ENCODE results near the gene TBC1D14. TPM values are rescaled to one million over a fixed set of nuclear protein-coding genes. Genes with fewer than 3 reads are reported as not detected.
A peak's percentile ranks its signal among the peaks of the same experiment; 100 is the strongest.
"Not testable (repeated sequence)": the region's sequence is repeated elsewhere in the genome, so short reads cannot be mapped to it uniquely, and the experiment has no call there.

The TBC1D14 gene
- total RNA-seq, 2 experiments from 2014 or later = 37.1 to 37.3 TPM

DNA sequence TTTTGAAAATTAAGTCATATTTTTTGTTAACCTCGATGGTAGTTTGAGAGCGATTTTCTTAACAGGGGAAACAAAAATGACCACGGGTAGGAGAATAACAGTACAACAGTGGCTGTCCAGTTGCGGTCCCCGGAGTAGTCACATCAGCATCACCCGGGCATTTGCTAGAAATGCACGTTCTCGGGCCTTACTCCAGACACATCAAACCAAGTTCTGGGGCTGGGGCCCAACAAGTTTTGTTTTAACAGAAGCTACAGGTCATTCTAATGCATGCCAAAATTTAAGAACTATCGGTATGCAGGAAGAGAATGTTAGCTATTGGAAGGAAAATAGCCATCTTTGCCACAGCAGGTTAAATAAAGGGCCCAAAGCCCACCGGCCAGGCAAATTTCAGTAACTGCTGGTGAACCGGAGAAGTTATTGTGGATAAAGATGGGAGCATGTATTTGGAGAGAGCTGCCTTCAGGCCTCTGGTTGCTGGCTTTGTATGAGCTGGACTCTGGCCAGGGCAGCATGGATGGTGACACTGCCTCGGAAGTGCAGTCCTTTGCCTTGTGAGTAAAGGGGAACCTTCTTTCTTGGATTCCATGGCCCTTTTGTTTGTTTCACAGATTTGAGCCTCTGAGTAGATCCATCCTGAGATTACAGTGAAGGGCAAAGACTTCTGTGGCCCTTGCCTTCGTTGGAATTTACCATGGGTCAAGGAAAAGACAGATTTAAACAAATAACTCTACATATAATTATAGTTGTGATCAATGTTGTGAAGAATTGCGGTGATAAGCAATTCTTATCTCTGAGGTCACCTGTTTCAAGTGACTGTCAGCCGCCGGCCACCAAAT is 62.1 kb downstream of the TBC1D14 start:
- intact Hi-C loops (cut with micrococcal nuclease) = no loop called here
- POLR2A ChIA-PET = no interaction called here
- Mint-ChIP-seq H3K27me3 (no peaks in the 10 kb centered on the region), H3K36me3 (peaks cover 14% of the 10 kb centered on the region), H3K4me1 (ENCODE audit: low read depth) (peaks cover 8% of the 10 kb centered on the region), H3K4me3 (no peak overlapping the region), H3K9me3 (no peaks in the 10 kb centered on the region), H3K27ac (no peak overlapping the region)
- DNase-seq = no peak
- CTCF ChIA-PET = interaction anchor here (0.8 to 1.1 kb wide), 2 partner anchors 252 to 256 kb away, joined by 3 read pairs; partner anchors contain the start of gene BLOC1S4

DNA sequence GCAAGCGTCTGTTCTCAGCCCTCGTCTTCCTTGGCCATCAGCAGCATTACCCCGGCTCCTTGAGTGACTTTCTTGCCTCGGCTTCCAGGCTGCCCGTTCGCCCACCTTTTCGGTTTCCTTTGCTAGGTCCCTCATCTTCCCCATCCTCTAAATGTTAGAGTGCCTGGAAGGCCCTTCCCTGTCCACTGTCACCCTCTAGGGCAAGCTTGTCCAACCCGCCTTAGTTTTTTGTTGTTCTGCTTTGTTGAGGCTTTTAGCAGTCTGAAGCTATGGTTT is 62.7 kb downstream of the TBC1D14 start:
- POLR2A ChIA-PET = no interaction called here
- H3K27me3 Mint-ChIP-seq = no peaks in the 10 kb centered on the region
- no peaks in the 10 kb centered on the region for H3K9me3 Mint-ChIP-seq
- DNase-seq = no peak
- intact Hi-C loops (cut with micrococcal nuclease) = no loop called here
- H3K27ac Mint-ChIP-seq = no peak overlapping the region
- CTCF ChIA-PET = interaction anchor here (0.8 to 3.4 kb wide), 4 partner anchors 11 to 256 kb away, joined by 3 to 25 read pairs (median 3); partner anchors contain the start of gene BLOC1S4
- H3K36me3 Mint-ChIP-seq = peaks cover 11% of the 10 kb centered on the region
- peaks cover 8% of the 10 kb centered on the region for H3K4me1 Mint-ChIP-seq (ENCODE audit: low read depth)
- H3K4me3 Mint-ChIP-seq = no peak overlapping the region

GRCh38 chr4:6972911-6973310 is 63.3 kb downstream of the TBC1D14 start:
- ChIA-PET POLR2A (no interaction called here), CTCF (interaction anchor here (1.1 to 3.4 kb wide), 7 partner anchors 11 to 96 kb away, joined by 3 to 37 read pairs (median 3); partner anchors contain the start of gene GRPEL1)
- no peak overlapping the region for H3K4me3 Mint-ChIP-seq
- peaks cover 8% of the 10 kb centered on the region for H3K4me1 Mint-ChIP-seq (ENCODE audit: low read depth)
- no peak overlapping the region for H3K27ac Mint-ChIP-seq
- peaks cover 8% of the 10 kb centered on the region for H3K36me3 Mint-ChIP-seq
- intact Hi-C loops (cut with micrococcal nuclease) = no loop called here
- no peaks in the 10 kb centered on the region for H3K9me3 Mint-ChIP-seq
- H3K27me3 Mint-ChIP-seq = no peaks in the 10 kb centered on the region
- no peak for DNase-seq

DNA sequence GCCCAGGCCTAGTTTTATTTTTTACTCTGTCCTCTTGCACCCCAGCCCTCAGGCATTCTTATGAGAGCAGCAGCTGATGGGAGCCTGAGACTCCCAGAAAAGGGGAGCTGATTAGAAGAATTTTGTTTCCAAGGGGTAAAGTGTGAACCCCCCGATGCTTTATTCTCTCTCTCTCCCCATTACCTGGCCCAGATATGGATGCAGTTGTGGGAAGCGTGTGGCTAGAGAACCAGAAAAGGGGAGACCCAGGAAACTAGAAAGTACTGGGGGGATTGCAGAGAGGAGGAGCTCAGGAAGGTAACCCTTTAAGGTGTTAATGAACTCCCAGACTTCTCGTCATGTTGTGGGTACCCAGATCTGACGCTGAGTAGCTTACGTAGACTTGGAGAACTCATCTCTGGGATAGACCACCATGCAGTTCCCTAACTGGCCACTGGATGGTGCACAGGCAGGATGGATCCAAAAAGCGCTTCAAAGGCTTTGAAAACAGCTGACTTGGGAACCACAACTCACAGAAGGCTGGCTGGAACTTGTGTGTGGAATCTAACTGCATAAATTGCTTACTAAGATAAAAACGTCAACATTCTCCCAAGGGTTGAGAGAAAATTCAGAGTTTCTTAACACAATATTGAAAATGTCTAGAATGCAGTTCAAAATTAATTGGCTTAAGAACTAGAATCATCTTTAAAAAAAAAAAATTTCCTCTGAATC is 64.7 kb downstream of the TBC1D14 start:
- ChIA-PET POLR2A (interaction anchor here (0.6 to 1.6 kb wide), 4 partner anchors 8 to 93 kb away, joined by 3 to 7 read pairs (median 4); partner anchors contain the start of gene GRPEL1), CTCF (interaction anchor here (0.6 to 3.4 kb wide), 33 partner anchors 9 to 284 kb away, joined by 3 to 37 read pairs (median 4); partner anchors contain the start of genes GRPEL1, MRFAP1L1 and TBC1D14)
- no peaks in the 10 kb centered on the region for H3K9me3 Mint-ChIP-seq
- peak overlapping the region; percentile 51 for H3K27ac Mint-ChIP-seq
- DNase-seq = peak; percentile 90
- peaks cover 8% of the 10 kb centered on the region for H3K4me1 Mint-ChIP-seq (ENCODE audit: low read depth)
- peaks cover 6% of the 10 kb centered on the region for H3K36me3 Mint-ChIP-seq
- intact Hi-C loops (cut with micrococcal nuclease) = loop anchor here (1.0 kb wide), 2 partner anchors 12 to 96 kb away; no protein-coding TSS in a partner anchor
- no peak overlapping the region for H3K4me3 Mint-ChIP-seq
- no peaks in the 10 kb centered on the region for H3K27me3 Mint-ChIP-seq

- H3K9me3 Mint-ChIP-seq; DNase-seq; POLR2A ChIA-PET; H3K27me3 Mint-ChIP-seq; H3K4me3 Mint-ChIP-seq; H3K36me3 Mint-ChIP-seq; intact Hi-C loops (cut with micrococcal nuclease); H3K27ac Mint-ChIP-seq; CTCF ChIA-PET: not testable (repeated sequence)
- H3K4me1 Mint-ChIP-seq (ENCODE audit: low read depth) = peaks cover 12% of the 10 kb centered on the region
Measured at GRCh38 chr4:6977846-6978245, 68.2 kb downstream of the TBC1D14 start.

GRCh38 chr4:6983544-6984142 is 74.0 kb downstream of the TBC1D14 start:
- no peak for DNase-seq
- POLR2A ChIA-PET = no interaction called here
- intact Hi-C loops (cut with micrococcal nuclease) = loop anchor here (2.0 kb wide), 1 partner anchor 41 kb away; no protein-coding TSS in a partner anchor
- CTCF ChIA-PET = interaction anchor here (1.3 to 3.8 kb wide), 2 partner anchors 10 to 119 kb away, joined by 5 to 25 read pairs; no protein-coding TSS in a partner anchor
- Mint-ChIP-seq H3K36me3 (no peaks in the 10 kb centered on the region), H3K27me3 (no peaks in the 10 kb centered on the region), H3K4me3 (no peak overlapping the region), H3K9me3 (no peaks in the 10 kb centered on the region), H3K4me1 (ENCODE audit: low read depth) (peaks cover 46% of the 10 kb centered on the region), H3K27ac (no peak overlapping the region)

- Mint-ChIP-seq H3K4me3 (peak overlapping the region; percentile 50), H3K27ac (peak overlapping the region; percentile 92), H3K4me1 (ENCODE audit: low read depth) (peaks cover 58% of the 10 kb centered on the region), H3K27me3 (no peaks in the 10 kb centered on the region), H3K9me3 (no peaks in the 10 kb centered on the region), H3K36me3 (no peaks in the 10 kb centered on the region)
- intact Hi-C loops (cut with micrococcal nuclease) = loop anchor here (2.0 to 5.0 kb wide), 2 partner anchors 42 to 268 kb away; partner anchors contain the start of gene BLOC1S4
- POLR2A ChIA-PET = no interaction called here
- DNase-seq = no peak
- CTCF ChIA-PET = interaction anchor here (1.3 to 3.8 kb wide), 3 partner anchors 11 to 118 kb away, joined by 4 to 25 read pairs (median 5); no protein-coding TSS in a partner anchor
Measured at GRCh38 chr4:6984612-6985425, 75.2 kb downstream of the TBC1D14 start.

- Mint-ChIP-seq H3K27ac (peak overlapping the region; percentile 92), H3K4me3 (peak overlapping the region; percentile 89), H3K27me3 (no peaks in the 10 kb centered on the region), H3K9me3 (no peaks in the 10 kb centered on the region), H3K36me3 (no peaks in the 10 kb centered on the region), H3K4me1 (ENCODE audit: low read depth) (peaks cover 69% of the 10 kb centered on the region)
- ChIA-PET POLR2A (interaction anchor here (1.1 to 1.9 kb wide), 6 partner anchors 12 to 313 kb away, joined by 5 to 19 read pairs (median 6); partner anchors contain the start of genes GRPEL1, TADA2B and TBC1D14), CTCF (interaction anchor here (0.8 to 2.7 kb wide), 9 partner anchors 10 to 85 kb away, joined by 3 to 15 read pairs (median 5); partner anchors contain the start of genes TADA2B and TBC1D14)
- no peak for DNase-seq
- intact Hi-C loops (cut with micrococcal nuclease) = loop anchor here (1.0 to 5.0 kb wide), 6 partner anchors 12 to 345 kb away; partner anchors contain the start of genes BLOC1S4, KIAA0232, MRFAP1 and TADA2B
Measured at GRCh38 chr4:6986072-6986780, 76.6 kb downstream of the TBC1D14 start.

DNA sequence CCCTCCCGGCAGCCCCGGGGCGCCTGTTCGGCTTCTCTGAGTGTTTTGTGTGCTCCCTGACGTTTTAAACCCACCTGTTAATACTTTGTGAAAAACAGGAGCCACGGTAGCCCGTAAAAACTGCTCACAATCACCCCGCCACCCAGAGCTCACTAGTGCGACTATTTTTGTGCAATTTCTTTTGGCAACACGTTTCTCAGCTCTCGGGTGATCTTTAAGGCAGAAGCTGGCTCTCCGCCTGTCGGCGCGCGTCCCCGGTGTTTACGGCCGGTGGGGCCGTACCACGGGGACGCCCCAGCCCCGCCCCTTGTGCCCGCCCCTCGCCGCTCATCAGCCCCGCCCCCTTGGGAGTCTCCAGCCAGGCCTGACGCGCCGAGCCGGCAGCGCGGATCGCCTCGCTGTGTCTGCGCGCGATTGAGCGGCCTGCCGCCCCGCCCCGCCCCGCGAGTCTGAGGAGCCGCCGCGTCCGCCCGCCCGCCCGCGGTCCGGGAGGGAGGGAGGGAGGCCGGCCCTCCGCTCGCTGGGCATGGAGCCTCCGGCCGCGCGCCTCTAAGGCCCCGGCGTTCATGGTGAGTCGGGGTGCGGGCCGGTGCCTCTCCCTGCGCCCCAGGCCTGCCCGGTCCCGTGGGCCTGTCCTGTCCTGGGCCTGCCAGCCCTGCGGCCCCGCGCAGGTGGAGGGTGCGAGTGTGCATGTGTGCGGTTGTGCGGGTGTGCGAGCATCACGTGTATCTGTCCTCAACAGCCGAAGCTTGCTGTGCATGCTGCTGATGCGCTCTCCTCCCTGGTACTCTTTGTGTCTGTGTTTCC is 77.4 kb downstream of the TBC1D14 start:
- Mint-ChIP-seq H3K27ac (peak overlapping the region; percentile 92), H3K4me3 (peak overlapping the region; percentile 97), H3K9me3 (no peaks in the 10 kb centered on the region), H3K4me1 (ENCODE audit: low read depth) (peaks cover 76% of the 10 kb centered on the region), H3K27me3 (no peaks in the 10 kb centered on the region), H3K36me3 (no peaks in the 10 kb centered on the region)
- CTCF ChIA-PET = interaction anchor here (0.8 to 2.7 kb wide), 9 partner anchors 9 to 84 kb away, joined by 3 to 15 read pairs (median 5); partner anchors contain the start of genes TADA2B and TBC1D14
- intact Hi-C loops (cut with micrococcal nuclease) = loop anchor here (1.0 to 5.0 kb wide), 8 partner anchors 13 to 346 kb away; partner anchors contain the start of genes BLOC1S4, GRPEL1, KIAA0232 and MRFAP1
- peak; percentile 96 for DNase-seq
- POLR2A ChIA-PET = interaction anchor here (1.1 to 1.9 kb wide), 7 partner anchors 13 to 313 kb away, joined by 3 to 19 read pairs (median 6); partner anchors contain the start of genes GRPEL1, TADA2B and TBC1D14

- peak overlapping the region; percentile 97 for H3K4me3 Mint-ChIP-seq
- no peaks in the 10 kb centered on the region for H3K36me3 Mint-ChIP-seq
- H3K4me1 Mint-ChIP-seq (ENCODE audit: low read depth) = peaks cover 75% of the 10 kb centered on the region
- no peaks in the 10 kb centered on the region for H3K27me3 Mint-ChIP-seq
- peak overlapping the region; percentile 80 for H3K27ac Mint-ChIP-seq
- no peaks in the 10 kb centered on the region for H3K9me3 Mint-ChIP-seq
- POLR2A ChIA-PET = interaction anchor here (0.7 to 1.9 kb wide), 5 partner anchors 13 to 88 kb away, joined by 3 to 19 read pairs (median 5); partner anchors contain the start of gene GRPEL1
- intact Hi-C loops (cut with micrococcal nuclease) = loop anchor here (1.0 to 5.0 kb wide), 6 partner anchors 71 to 347 kb away; partner anchors contain the start of genes BLOC1S4, GRPEL1, KIAA0232 and MRFAP1
- no peak for DNase-seq
- CTCF ChIA-PET = interaction anchor here (1.9 to 2.7 kb wide), 3 partner anchors 8 to 56 kb away, joined by 5 to 15 read pairs (median 14); partner anchors contain the start of gene TADA2B
Measured at GRCh38 chr4:6987588-6987961, 77.9 kb downstream of the TBC1D14 start.

Data from activated CD4-positive, alpha-beta memory T cell treated with anti-CD3 and anti-CD28 coated beads for 36 hours (primary cell).